ENCODE data around the gene ZFP64.

ZFP64 gene

GRCh38 chr20:52132337-52132736, 59.2 kb downstream of the ZFP64 start:
- no peak for TF ChIP-seq CTCF (IDR thresholded peaks at IDR 0.05; ENCODE audit: low read depth, low read length)

DNA sequence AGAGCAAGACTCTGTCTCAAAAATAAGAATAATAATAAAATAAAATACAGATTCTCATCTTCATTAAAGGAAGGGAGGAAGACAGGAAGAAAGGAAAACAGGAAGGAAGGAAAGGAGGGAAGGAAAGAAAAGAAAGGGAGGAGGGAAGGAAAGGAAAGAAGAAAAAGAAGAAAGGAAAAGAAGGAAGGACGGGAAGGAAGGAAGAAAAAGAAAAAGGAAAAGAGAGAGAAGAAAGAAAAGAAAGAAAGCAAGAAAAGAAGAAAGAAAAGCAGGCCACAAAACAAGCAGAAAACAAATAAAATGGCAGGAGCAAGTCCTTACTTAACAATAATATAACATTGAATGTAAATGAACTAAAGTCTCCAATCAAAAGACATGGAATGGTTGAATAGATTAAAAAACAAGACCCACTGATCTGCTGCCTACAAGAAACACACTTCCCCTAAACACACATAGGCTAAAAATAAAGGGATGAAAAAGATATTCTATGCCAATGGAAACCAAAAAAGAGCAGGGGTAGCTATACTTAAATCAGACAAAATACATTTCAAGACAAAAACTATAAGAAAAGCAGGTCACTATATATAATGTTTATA, 60.4 kb downstream of the ZFP64 start:
- H3K4me3 ChIP-seq (ENCODE audit: low read depth, low read length) = no peak overlapping the region
- no peak for TF ChIP-seq CTCF (IDR thresholded peaks at IDR 0.05; ENCODE audit: low read depth, low read length)

More at GRCh38 chr20:52132337-52132736, 59.2 kb downstream of the ZFP64 start:
- no peak overlapping the region for H3K4me3 ChIP-seq (ENCODE audit: low read depth, low read length)

- TF ChIP-seq CTCF (IDR thresholded peaks at IDR 0.05; ENCODE audit: low read depth, low read length) = no peak
- no peak overlapping the region for H3K4me3 ChIP-seq (ENCODE audit: low read depth, low read length)
Observed at GRCh38 chr20:52130406-52130805, 61.2 kb downstream of the ZFP64 start.

GRCh38 chr20:52129611-52130010, 62.0 kb downstream of the ZFP64 start:
- no peak overlapping the region for H3K4me3 ChIP-seq (ENCODE audit: low read depth, low read length)
- TF ChIP-seq CTCF (IDR thresholded peaks at IDR 0.05; ENCODE audit: low read depth, low read length) = no peak

GRCh38 chr20:52127309-52127708, 64.3 kb downstream of the ZFP64 start:
- no peak for TF ChIP-seq CTCF (IDR thresholded peaks at IDR 0.05; ENCODE audit: low read depth, low read length)
- H3K4me3 ChIP-seq (ENCODE audit: low read depth, low read length) = no peak overlapping the region

DNA sequence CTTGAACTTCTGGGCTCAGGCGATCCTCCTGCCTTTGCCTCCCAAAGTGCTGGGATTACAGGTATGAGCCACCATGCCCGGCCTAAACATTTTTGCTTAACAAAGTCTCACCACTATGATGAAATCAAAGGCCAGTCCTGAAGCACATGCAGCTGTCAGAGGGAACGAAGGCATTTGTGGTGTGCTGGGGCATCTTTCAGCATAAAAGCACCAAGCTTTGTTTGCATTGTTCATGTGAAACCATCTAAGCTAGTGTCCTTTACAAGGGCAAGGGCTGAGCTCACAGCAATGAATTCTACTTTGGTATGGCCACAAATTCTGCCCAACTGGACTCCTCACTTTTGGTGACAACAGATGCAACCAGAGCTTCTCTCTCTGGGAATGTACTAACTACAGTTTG, 66.8 kb downstream of the ZFP64 start:
- TF ChIP-seq CTCF (IDR thresholded peaks at IDR 0.05; ENCODE audit: low read depth, low read length) = no peak
- H3K4me3 ChIP-seq (ENCODE audit: low read depth, low read length) = no peak overlapping the region

- TF ChIP-seq CTCF (IDR thresholded peaks at IDR 0.05; ENCODE audit: low read depth, low read length) = no peak
- H3K4me3 ChIP-seq (ENCODE audit: low read depth, low read length) = no peak overlapping the region
Observed at GRCh38 chr20:52118696-52119095, 72.9 kb downstream of the ZFP64 start.
